PC-9 (cell line): ENCODE results near the gene ENHO.

ENCODE experiments used
- CTCF ChIP-seq: fragments of 200-600 bp; sonication (generic); conservative IDR thresholded peaks from 2 replicates; pipeline ENCODE4 v1.6.1; 2017; ENCODE audit warnings: mixed run types, antibody characterized with exemption, mild to moderate bottlenecking, moderate library complexity
- EZH2 ChIP-seq: fragments of 200-600 bp; sonication (generic); IDR thresholded peaks from 2 replicates; pipeline ENCODE4 v1.8.0; 2017; ENCODE audit warnings: antibody characterized with exemption, low read depth

GRCh38 chr9:34520505-34521385 is 2.0 kb downstream of the ENHO start:
- TF ChIP-seq CTCF (no peak), EZH2 (no peak)
